ENCODE data around the gene FHIT. TPM values are rescaled to one million over a fixed set of nuclear protein-coding genes. Genes with fewer than 3 reads are reported as not detected.

FHIT gene
- total and polyA plus RNA-seq, 2 donors from 2014 or later: 20.2 to 61.2 TPM

DNA sequence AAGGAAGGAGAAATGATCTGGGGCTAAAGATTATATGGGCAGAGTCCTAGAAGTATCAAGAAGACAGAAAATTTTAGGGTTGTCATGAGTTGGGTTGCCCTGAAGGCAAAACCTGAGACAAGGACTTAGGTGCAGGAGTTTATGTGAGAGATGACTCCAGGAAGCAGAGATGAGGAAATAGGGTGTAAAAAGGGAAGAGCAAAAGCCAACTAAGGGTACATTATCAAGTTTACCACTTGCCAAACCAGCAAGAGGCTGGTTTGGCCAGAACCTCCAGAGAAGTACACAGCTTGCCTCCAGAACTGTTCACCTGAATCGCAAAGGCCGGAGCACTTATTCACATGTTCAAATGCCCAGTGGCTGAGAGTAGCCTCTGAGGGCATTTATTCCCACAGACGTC, 116.7 kb downstream of the FHIT start:
- H3K36me3 ChIP-seq (ENCODE audit: control insufficient read depth in 2 of 3, insufficient read depth in 3 of 3, low read length in 3 of 3): no peaks in the 10 kb centered on the region
- no peak for DNase-seq
- H3K4me3 ChIP-seq (ENCODE audit: low read length in 3 of 3): no peak overlapping the region
- no peak overlapping the region for H3K27ac ChIP-seq (ENCODE audit: low read depth in 2 of 2, low read length in 2 of 2)
- H3K4me1 ChIP-seq (ENCODE audit: control insufficient read depth in 2 of 3, insufficient read depth in 2 of 3, low read depth in 1 of 3, low read length in 3 of 3): no peaks in the 10 kb centered on the region
- intact Hi-C loops (cut with DNase I): no loop called here
- no peak for FAIRE-seq
- no peak overlapping the region for H3K9ac ChIP-seq (ENCODE audit: low read length in 3 of 3)
- no peaks in the 10 kb centered on the region for H3K9me3 ChIP-seq (ENCODE audit: control insufficient read depth in 2 of 3, insufficient read depth in 1 of 3, low read length in 3 of 3)
- no peaks in the 10 kb centered on the region for H3K27me3 ChIP-seq (ENCODE audit: control insufficient read depth, insufficient read depth, low read length)
- TF ChIP-seq, protein P1, sequence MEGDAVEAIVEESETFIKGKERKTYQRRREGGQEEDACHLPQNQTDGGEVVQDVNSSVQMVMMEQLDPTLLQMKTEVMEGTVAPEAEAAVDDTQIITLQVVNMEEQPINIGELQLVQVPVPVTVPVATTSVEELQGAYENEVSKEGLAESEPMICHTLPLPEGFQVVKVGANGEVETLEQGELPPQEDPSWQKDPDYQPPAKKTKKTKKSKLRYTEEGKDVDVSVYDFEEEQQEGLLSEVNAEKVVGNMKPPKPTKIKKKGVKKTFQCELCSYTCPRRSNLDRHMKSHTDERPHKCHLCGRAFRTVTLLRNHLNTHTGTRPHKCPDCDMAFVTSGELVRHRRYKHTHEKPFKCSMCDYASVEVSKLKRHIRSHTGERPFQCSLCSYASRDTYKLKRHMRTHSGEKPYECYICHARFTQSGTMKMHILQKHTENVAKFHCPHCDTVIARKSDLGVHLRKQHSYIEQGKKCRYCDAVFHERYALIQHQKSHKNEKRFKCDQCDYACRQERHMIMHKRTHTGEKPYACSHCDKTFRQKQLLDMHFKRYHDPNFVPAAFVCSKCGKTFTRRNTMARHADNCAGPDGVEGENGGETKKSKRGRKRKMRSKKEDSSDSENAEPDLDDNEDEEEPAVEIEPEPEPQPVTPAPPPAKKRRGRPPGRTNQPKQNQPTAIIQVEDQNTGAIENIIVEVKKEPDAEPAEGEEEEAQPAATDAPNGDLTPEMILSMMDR (IDR thresholded peaks at IDR 0.05; ENCODE audit: borderline replicate concordance, extremely low read depth, insufficient read depth): no peak

DNA sequence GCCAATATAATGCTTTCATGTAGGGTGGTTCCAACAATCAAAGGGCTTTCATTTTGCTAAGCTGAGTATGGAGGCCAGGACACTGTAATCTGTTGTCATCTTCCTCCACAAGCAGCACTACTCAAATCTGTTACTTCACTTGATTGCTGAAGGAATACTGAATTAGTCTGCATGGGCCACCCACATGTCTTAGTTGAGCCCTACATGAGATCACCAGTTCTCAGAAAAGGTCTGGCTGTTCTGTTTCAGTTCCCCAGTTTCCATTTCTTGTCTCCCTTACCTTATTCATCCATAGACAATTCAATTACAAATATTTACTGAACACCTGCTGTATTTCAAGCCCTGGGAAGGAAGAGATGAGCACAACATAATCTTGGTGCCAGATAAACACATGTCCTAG, 119.2 kb downstream of the FHIT start:
- TF ChIP-seq, protein P1 (IDR thresholded peaks at IDR 0.05; ENCODE audit: borderline replicate concordance, extremely low read depth, insufficient read depth): no peak
- no peaks in the 10 kb centered on the region for H3K9me3 ChIP-seq (ENCODE audit: control insufficient read depth in 2 of 3, insufficient read depth in 1 of 3, low read length in 3 of 3)
- FAIRE-seq: no peak
- intact Hi-C loops (cut with DNase I): no loop called here
- H3K4me3 ChIP-seq (ENCODE audit: low read length in 3 of 3): no peak overlapping the region
- H3K9ac ChIP-seq (ENCODE audit: low read length in 3 of 3): no peak overlapping the region
- H3K27ac ChIP-seq (ENCODE audit: low read depth in 2 of 2, low read length in 2 of 2): no peak overlapping the region
- H3K4me1 ChIP-seq (ENCODE audit: control insufficient read depth in 2 of 3, insufficient read depth in 2 of 3, low read depth in 1 of 3, low read length in 3 of 3): no peaks in the 10 kb centered on the region
- no peak for DNase-seq
- no peaks in the 10 kb centered on the region for H3K27me3 ChIP-seq (ENCODE audit: control insufficient read depth, insufficient read depth, low read length)
- no peaks in the 10 kb centered on the region for H3K36me3 ChIP-seq (ENCODE audit: control insufficient read depth in 2 of 3, insufficient read depth in 3 of 3, low read length in 3 of 3)

GRCh38 chr3:61118830-61119229, 132.4 kb downstream of the FHIT start:
- H3K9me3 ChIP-seq (ENCODE audit: control insufficient read depth in 2 of 3, insufficient read depth in 1 of 3, low read length in 3 of 3): peaks cover 0 to 4% (median 0%) of the 10 kb centered on the region in 3 donors
- TF ChIP-seq, protein P1 (IDR thresholded peaks at IDR 0.05; ENCODE audit: borderline replicate concordance, extremely low read depth, insufficient read depth): no peak
- no peak overlapping the region for H3K9ac ChIP-seq (ENCODE audit: low read length in 3 of 3)
- no peak for DNase-seq
- no peak overlapping the region for H3K27ac ChIP-seq (ENCODE audit: low read depth in 2 of 2, low read length in 2 of 2)
- no peaks in the 10 kb centered on the region for H3K27me3 ChIP-seq (ENCODE audit: control insufficient read depth, insufficient read depth, low read length)
- H3K4me3 ChIP-seq (ENCODE audit: low read length in 3 of 3): no peak overlapping the region
- no peak for FAIRE-seq
- no peaks in the 10 kb centered on the region for H3K4me1 ChIP-seq (ENCODE audit: control insufficient read depth in 2 of 3, insufficient read depth in 2 of 3, low read depth in 1 of 3, low read length in 3 of 3)
- H3K36me3 ChIP-seq (ENCODE audit: control insufficient read depth in 2 of 3, insufficient read depth in 3 of 3, low read length in 3 of 3): no peaks in the 10 kb centered on the region
- intact Hi-C loops (cut with DNase I): no loop called here

Measured in kidney (tissue), 14 donors.